PFSK-1 (cell line): ENCODE results near the gene MYO7A.

ENCODE experiments used
- REST ChIP-seq, 2 experiments: IDR thresholded peaks; 2 replicates each; pipeline versions ENCODE4 v1.6.1 to v1.8.0; 2011 to 2012; ENCODE audit warnings: low read depth in 2 of 2, low read length in 2 of 2, control low read depth in 1 of 2, inconsistent platforms in 1 of 2, mild to moderate bottlenecking in 1 of 2, moderate library complexity in 1 of 2; ENCODE audit not compliant: insufficient read depth in 1 of 2
- TAF1 ChIP-seq: IDR thresholded peaks from 2 replicates; pipeline ENCODE4 v1.6.1; 2012; ENCODE audit warnings: low read length, control low read depth, borderline replicate concordance; ENCODE audit not compliant: insufficient read depth

GRCh38 chr11:77115181-77115611, 12.8 kb upstream of the MYO7A start:
- TF ChIP-seq TAF1 (no peak), REST (IDR thresholded peaks at IDR 0.05; ENCODE audit: insufficient read depth in 1 of 2, low read depth in 2 of 2, low read length in 2 of 2) (no peak)
